ENCODE results near the gene FAM210A.
"Not testable (repeated sequence)": the region's sequence is repeated elsewhere in the genome, so short reads cannot be mapped to it uniquely, and the experiment has no call there.

Gene FAM210A, protein sequence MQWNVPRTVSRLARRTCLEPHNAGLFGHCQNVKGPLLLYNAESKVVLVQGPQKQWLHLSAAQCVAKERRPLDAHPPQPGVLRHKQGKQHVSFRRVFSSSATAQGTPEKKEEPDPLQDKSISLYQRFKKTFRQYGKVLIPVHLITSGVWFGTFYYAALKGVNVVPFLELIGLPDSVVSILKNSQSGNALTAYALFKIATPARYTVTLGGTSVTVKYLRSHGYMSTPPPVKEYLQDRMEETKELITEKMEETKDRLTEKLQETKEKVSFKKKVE

DNA sequence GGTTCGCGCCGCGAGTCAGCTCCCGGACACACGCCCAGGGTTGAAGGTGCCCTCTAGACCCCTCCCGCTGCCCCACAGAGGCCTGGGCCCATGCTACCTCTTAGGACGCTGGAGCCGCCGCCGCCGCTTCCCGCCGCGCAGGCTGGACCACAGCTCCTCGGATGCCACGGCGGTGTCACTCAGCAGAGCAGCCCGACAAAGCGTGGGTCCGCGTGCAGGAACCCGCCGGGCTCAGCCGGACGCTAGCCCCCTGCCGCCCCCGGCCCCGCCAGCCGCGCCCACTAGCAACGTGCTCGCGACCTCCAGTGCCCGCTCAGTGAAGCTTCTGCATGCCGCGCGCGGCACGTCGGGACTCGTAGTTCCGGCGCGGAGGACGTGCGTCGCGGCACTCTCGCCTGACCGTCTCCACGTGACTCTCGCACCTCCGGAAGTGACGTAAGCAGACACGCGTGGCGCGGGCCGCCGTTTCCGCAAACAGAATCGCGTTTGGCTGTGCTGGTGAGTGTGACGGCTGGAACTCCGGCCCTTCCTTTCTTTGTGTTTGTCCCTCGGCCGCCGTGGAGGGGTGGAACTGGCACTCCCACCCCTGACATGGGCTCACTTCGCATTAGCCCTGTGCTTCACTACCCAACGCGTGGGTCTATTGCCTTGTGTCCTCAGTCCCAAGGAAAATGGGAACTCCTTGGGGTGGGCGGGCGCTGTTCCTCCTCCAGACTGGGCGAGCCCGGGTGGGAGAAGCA, at the start of gene FAM210A, which contains the start of gene RNMT:
TSS of gene FAM210A (minus strand) at position 327 of the 740 bp plus-strand sequence. CDS start 44,481 bp downstream, outside the sequence.
TSS of gene RNMT (plus strand) at position 442 of the 740 bp plus-strand sequence. CDS start 4,845 bp downstream, outside the sequence.
- DNase-seq = peak; percentile 94 to 95

DNA sequence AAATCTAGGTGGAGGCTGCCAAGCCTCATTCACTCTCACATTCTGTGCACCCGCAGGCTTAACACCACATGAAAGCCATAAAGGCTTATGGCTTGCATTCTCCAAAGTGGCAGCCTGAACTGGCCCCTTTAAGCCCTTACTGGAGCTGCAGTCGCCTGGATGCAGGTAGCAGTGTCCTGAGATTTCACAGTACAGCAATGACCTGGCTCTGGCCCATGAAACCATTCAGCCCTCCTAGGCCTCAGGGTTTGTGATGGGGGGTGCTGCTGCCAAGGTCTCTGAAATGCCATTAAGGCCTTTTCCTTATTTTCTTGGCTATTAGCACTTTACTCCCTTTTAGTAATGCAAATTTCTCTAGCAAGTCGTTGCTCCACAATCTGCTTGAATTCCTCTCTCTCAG, 48.7 kb upstream of the FAM210A start:
- DNase-seq = no peak

DNA sequence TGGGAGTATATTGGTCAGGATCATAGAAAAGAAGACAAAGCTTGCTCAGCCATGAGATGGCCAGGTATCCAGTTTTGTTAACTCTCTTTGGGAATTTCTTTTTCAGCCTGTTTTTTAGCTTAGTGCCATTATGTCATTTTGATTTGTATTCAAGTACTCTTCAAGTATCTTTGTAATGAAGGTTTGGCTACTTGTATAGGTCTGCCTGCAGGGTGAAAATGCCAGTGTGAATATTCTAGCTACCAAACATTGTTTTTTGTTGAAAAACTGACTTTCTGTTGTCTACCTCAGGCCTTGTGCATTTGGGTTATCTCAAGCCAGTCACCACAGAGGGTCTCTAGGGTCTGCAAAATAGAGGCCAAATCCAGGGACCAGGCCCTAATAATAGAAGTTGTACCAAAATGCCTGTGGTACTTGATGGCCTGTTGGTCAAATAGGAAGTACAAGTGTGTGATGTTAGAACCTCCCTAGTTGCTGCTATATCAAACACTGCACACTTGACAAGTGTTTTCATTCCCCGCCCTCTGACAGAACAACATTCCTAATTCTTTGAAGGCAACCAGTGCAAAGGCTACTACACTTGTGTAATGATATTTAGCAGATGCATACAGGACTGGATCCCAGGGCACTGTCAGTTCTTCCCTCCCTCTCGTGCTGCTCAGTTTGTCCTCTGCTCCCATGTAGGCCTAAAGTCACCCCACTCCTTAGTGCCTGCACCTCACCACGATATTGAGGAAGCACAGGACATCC, 36.5 kb upstream of the FAM210A start:
- no peak for DNase-seq

DNA sequence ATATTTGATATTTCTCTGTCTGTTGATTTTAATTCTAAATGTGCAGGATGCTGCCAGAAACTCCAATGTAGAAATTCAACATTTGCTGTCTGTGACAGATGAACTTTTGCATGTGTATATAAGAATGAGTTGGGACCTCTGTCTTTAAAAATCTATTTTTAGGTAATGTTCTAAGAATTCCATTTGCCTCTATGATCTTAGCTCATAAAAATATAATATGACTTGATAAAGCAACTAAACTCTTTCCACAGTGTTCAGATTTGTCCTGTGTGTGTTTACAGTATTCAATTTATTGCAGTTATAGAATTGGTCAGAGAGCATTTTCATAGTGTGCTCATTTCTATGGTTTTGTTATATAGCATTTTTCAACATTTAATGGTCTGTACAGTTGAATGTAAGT, 33.7 kb upstream of the FAM210A start:
- DNase-seq = no peak

DNA sequence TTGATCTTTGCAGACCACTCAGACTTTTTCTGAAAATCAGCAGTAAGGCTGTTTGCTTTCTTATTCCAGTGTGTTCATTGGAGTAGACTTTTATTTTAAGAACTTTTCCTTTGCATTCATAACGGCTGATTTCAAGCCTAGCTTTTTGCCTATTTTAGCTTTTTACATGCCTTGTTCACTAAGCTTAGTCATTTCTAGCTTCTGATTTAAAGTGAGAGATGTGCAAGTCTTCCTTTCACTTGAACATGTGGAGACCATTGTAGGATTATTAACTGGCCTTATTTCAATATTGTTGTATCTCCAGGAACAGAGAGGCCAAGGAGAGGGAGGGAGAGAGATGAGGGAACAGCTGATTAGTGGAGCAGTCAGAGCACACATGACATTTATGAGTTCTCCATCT, 32.3 kb upstream of the FAM210A start:
- no peak for DNase-seq

DNA sequence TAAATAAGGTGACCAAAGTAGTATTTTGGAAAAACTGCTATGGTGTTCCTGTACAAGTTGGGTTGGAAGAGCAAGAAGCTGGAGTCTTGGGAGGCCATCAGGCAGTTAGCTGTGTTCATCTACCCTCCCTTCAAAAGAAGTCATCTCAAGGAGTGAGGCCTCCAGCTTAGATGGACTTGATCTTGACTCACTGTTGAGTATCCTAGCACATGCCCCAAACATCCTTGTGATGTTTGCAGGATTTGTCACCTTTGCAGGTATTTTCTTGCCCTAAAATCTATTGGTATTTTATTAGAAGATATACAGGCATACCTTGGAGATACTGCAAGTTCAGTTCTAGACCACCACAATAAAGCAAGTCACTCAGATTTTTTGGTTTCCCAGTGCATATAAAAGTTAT, 30.3 kb upstream of the FAM210A start:
- no peak for DNase-seq

DNA sequence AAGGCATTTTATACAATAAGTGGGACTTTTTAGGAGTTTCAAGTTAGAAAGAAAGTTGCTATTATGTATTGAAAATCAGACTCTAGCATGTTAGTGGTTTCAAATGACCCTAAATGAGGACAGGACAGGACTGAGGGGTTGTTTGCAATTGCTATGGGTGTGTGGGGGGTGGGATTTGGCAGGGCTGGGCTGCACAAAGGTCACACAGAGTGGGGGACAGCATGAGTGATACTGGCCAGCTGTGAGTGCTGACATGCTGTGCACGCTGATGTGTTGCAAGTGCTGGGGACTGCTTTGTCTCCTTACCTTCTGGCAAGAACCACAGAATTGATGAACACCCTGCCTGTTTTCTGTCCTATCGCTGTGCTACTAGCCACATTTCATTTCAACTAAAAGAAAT, 29.9 kb upstream of the FAM210A start:
- DNase-seq = no peak

DNA sequence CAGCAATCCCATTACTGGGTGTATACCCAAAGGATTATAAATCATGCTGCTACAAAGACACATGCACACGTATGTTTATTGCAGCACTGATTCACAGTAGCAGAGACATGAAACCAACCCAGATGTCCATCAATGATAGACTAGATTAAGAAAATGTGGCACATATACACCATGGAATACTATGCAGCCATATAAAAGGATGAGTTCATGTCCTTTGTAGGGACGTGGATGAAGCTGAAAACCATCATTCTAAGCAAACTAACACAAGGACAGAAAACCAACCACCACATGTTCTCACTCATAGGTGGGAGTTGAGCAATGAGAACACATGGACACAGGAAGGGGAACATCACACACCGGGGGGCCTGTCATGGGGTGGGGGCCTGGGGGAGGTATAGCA, 25.2 kb upstream of the FAM210A start:
- DNase-seq = not testable (repeated sequence)

DNA sequence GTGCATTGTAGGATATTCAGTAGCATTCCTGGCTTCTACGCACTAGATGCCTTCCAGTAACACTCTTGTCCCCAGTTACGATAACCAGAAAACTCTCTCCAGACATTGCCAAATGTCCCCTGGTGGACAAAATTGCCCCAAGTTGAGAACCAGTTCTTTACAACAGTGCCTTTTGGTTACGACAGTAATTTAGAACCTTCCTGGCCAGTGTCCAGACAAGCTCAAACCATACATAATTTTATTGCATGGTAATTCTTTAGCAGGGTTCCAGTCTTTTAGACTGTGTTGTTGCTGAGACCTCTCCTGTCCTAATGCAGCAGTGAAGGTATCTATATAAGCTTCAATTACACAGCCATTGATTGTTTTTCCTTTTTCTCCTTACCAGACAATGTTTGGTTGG, 20.3 kb upstream of the FAM210A start:
- no peak for DNase-seq

DNA sequence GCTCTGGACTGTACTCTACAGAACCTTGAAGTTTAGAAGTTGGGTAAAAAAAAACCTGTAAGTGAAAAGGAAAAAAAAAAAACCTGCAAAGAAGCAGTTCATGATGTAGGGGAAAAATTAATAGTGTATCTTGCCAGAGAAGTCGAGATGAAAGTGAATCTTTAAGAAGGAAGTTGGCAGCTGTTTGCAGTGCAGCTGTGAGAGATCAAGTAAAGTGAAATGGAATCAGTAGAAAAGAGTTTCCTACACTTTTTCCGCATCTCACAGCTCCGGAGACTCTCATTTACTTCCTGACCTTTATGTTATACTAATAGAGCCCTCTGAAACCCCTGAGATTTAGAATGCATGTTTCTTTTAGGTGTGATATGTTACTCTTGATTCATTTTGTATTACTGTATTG, 19.3 kb upstream of the FAM210A start:
- DNase-seq = no peak

DNA sequence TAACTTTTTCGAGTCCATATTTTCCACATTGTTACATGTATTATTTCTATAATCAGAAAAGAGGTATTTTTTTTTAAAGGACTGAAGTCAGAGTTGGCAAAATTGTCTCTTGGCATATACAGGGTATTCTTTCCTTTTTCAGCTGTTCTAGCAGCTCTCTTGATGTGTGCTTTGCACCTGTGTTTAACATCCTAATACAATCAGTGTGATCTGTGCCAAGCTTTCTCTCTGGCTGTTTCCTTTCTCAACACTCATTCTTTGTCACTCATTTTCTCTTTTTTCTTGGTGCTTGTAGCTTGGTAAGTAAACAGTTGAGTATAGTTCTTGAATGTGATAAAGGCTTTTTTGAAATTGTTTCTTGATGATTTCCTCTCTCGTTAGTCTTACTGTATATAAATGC, 9.3 kb upstream of the FAM210A start:
- no peak for DNase-seq

DNA sequence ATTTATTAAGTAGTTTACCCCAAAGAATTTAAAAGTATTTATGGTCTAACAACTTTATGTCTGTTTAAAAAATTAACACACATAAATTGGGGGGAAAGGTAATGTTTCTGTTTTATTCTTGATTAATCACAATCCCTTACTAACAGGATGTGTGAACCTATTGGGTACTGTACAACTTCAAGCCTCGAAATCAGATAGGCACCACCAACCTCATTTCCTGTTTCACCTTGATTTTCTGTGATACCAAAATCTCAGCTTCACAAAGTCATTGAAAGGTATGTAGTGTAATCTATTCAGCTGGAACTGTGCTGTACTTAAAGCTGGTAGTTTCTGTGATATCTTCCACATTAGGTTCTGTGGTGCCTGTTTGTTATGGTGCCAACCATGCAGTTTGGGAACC, 4.1 kb upstream of the FAM210A start:
- no peak for DNase-seq

DNA sequence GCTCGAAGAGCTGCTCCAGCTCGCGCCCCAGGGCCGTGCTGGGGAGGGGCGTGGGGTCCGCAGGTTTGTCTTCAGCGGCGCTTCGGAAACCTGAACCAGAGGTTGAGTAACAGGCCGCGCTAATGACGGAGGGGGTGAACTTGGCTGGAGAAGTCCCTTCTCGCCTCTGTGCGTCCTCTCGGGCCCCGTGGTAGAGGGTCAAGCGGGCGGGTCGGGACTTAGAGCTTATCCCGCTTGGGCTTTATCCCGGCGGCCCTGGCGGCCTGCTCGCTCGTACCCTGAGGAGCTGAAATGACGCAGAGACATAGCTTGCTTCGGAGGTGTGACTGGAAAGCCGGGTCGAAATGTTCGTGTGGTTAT, 594 bp upstream of the FAM210A start:
- peak; percentile 33 to 44 for DNase-seq

DNA sequence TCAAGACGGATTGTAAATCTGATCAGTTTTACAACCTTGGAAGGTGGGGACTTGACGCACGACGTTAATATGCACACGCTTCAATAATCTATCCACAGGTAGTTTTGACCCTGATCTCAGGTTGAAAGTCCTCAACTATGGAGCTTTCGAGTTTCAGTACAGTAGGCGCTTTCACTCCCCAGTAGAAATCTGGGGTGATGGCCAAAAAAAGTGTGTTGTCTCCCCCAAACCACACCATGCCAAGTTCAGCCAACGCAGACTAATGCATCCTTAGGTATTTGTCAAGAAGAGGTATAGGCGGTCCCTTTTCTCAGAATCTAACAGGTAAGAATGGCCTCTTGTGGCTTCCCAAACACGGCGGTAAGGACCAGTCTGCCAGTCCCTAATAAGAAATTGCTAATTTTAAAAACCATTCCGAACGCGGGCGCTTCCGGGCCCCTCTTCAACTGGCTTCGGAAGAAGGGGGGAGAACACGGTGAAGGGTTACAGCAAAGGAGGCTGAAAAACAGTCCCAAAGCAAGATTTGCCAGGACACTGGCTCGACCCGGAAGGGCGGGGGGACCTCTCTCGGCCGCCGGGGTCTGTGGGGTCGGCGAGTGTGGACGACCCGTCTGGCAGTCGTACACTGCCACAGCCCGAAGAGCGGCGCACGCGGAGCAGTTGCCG, 659 bp downstream of the FAM210A start:
- DNase-seq = peak in 1 of 2 donors; percentile 30

DNA sequence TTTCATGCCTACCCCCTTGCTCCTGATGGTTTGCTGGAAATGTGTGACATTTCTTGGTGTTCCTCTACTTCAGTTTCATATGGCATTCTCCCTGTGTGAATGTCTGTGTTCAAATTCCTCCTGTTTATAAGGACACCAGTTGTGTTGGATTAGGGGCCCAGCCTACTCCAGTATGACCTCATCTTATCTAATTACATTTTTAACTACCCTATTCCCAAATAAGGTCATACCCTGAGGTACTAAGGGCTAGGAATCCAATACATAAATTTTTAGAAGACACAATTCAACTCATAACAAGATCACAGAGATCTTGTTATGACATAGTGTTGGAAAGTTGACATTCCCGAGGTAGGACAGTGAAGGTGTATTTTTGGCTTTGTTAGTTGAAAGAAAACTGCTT, 5.5 kb downstream of the FAM210A start:
- DNase-seq = no peak

DNA sequence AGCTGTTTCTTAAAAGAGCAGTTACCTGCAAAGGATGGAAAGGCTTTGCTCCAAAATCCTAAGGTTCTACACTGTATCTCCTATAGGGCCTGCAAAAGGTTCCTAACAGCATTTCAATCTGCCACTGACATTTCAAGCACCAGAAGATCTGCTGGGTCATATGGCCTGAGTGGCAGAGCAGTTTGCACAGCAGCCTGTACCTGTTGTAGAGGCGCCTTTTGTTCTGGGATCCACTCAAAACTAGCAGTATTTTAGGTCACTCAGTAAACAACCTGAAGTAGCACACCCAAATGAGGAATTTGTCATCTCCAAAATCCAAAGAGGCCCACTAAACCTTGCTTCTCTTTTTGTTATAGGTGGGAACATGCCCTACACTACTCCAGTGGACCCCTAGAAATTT, 6.2 kb downstream of the FAM210A start:
- no peak for DNase-seq

DNA sequence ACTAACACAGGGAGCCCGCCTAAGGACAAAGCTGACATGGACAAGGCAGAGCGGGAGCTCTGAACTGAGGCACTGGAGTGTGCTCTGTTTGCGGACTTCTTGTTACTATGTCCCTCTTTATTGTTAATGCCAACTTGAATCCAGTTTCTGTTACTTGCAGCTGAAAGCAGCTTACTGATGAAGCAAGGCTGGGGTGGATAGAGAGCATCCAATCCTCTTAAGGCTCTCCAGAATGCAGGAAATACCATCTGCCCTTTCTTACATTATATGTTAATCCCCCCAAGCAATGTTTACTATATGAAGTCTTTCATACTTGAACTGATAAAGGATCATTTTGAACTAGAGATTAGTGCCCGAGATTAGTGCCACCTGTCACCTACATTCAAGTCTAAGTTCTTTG, 9.4 kb downstream of the FAM210A start:
- no peak for DNase-seq

DNA sequence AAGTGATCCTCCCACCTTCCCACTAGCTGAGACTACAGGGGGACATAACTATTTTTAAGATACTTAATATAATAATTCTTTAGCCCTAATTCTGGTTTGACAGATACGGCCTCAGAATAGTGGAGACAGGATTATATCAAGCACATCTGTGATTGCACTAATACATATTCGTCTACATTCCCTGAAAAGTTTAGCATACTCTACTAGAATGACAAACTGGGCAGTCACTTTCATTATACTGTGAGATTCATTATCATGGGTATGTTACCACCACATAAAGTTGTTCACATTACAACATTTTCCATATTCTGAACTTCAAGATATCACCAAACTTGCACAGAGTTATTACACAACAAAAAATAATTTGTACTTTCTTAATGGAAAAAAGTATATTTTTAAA, 11.0 kb downstream of the FAM210A start:
- DNase-seq = no peak

DNA sequence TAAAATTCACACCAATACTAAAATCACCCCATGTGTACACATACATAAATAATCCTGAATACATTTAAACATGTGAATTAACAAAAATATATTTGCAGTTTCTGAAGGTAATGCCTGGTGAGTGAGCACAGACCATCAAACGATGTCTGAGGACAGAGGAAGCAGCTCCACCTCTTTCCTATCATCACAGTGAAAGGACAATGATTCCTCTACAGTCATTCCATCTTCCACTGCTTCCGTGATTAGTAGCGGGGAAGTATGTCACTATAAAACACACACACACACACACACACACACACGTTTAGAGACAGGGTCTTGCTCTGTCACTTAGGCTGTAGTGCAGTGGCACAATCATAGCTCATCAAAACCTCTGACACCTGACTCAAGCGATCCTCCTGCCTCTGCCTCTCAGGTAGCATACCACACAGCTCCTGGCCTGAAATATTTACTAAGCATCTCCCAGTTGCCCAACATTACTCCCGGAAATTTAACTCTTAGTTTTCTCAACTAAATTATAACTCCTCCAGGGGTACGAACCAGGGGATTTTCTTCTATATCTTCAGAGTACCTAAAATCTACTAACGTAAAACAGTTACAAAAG, 12.8 kb downstream of the FAM210A start:
- no peak for DNase-seq

DNA sequence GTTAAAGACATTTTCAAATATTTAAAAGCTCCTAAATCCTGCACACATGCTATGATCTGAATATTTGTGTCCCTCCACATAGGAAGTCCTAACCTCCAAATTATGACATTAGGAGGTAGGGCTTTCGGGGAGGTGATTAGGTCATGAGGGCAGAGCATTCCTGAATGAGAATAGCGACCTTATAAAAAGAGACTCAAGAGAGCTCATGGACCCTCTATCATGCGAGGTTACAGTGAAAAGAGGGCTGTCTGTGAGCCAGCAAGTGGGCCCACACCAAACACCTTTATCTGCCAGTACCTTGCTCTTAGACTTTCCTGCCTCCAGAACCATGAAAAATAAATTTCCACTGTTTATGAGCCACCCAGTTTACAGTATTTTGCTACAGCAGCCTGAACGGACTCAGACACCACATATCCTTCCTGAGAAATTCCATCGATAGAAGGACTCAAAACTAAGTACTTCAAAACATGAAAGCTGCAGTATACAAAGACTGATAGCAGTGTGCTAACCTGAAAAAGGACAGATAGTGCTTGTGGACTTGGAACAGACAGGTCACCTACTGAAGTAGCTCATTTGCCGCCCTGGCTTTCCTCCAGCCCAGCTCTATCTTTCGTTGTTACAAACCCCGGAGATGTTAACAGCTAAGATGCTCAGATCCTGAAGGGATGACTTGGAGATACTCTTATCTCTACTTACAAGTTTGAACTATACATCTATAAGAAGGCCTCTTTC, 13.8 kb downstream of the FAM210A start:
- no peak for DNase-seq

DNA sequence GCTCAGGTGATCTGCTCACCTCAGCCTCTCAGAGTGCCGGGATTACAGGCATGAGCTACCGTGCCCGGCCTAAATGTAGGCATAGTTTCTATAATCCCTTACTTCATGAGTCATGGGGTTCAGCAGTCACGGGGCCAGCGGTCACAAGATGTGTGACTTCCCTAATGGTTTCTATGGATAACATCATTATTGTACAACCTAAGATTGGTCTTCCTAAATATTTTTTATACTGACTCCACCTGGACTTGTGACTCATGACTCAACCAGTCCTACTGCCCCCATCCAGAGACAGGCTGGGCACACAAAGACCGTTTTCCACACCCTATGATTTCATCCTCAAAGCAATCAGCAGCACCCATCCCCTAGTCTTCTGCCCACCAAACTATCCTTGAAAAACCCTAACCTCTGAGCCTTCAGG, 15.9 kb downstream of the FAM210A start:
- no peak for DNase-seq

DNA sequence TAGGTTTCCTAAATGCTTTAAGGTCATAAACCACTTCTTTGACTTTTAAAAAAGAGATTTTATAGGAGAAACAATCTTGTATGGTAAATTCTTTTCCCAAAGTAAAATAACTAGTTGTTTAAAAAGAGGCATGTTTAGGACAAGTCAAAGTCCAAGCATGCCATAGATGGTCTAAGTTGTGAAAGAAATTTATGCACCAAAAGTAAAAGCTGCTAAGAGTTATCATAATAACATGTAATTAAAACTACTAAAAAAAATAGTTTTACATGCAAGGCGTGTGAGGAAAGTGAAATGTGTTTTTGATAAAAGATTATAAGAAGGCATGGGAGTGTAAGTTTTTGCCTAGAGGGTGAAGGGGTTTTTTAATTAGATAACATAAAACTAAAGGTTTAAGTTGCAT, 22.5 kb downstream of the FAM210A start:
- no peak for DNase-seq
